Measurements from ENCODE around the gene GPR139.

Gene GPR139

GRCh38 chr16:20051611-20052010 lies 22.1 kb downstream of the GPR139 start:
- DNase-seq, result no peak

GRCh38 chr16:20051147-20051546 lies 22.5 kb downstream of the GPR139 start:
- DNase-seq, result no peak

GRCh38 chr16:20049831-20050230 lies 23.9 kb downstream of the GPR139 start:
- DNase-seq, result no peak

GRCh38 chr16:20045886-20046285 lies 27.8 kb downstream of the GPR139 start:
- no peak for DNase-seq

GRCh38 chr16:20042848-20043247 lies 30.8 kb downstream of the GPR139 start:
- DNase-seq, result no peak

- no peak for DNase-seq
Measured at GRCh38 chr16:20041924-20042596, 31.6 kb downstream of the GPR139 start.

GRCh38 chr16:20040011-20040410 lies 33.7 kb downstream of the GPR139 start:
- no peak for DNase-seq

GRCh38 chr16:20029611-20030010 lies 44.1 kb downstream of the GPR139 start:
- DNase-seq, result no peak

- DNase-seq, result no peak
Measured at GRCh38 chr16:20026361-20027072, 47.2 kb downstream of the GPR139 start.

- no peak for DNase-seq
Measured at GRCh38 chr16:20023190-20023589, 50.5 kb downstream of the GPR139 start.

- no peak for DNase-seq
Measured at GRCh38 chr16:20020976-20021375, 52.7 kb downstream of the GPR139 start.

- no peak for DNase-seq
Measured at GRCh38 chr16:20020083-20020482, 53.6 kb downstream of the GPR139 start.

- no peak for DNase-seq
Measured at GRCh38 chr16:20016234-20016633, 57.5 kb downstream of the GPR139 start.

- DNase-seq, result no peak
Measured at GRCh38 chr16:20004931-20005330, 68.8 kb downstream of the GPR139 start.

GRCh38 chr16:20002936-20003335 lies 70.8 kb downstream of the GPR139 start:
- no peak for DNase-seq

- no peak for DNase-seq
Measured at GRCh38 chr16:20001856-20002707, 71.6 kb downstream of the GPR139 start.

- no peak for DNase-seq
Measured at GRCh38 chr16:19997734-19998133, 76.0 kb downstream of the GPR139 start.

- no peak for DNase-seq
Measured at GRCh38 chr16:19997264-19997663, 76.4 kb downstream of the GPR139 start.

GRCh38 chr16:19994466-19995170 lies 79.1 kb downstream of the GPR139 start:
- DNase-seq, result no peak

GRCh38 chr16:19991614-19992013 lies 82.1 kb downstream of the GPR139 start:
- no peak for DNase-seq

GRCh38 chr16:19984135-19984534 lies 89.6 kb downstream of the GPR139 start:
- no peak for DNase-seq
